ENCODE data around the gene KREMEN2. TPM values are rescaled to one million over a fixed set of nuclear protein-coding genes. Genes with fewer than 3 reads are reported as not detected.

The KREMEN2 gene
- total RNA-seq, 5 donors from 2014 or later (not counting 1 experiment from before 2014, with no cell fraction given), result 0.15 TPM; not detected in 4

DNA sequence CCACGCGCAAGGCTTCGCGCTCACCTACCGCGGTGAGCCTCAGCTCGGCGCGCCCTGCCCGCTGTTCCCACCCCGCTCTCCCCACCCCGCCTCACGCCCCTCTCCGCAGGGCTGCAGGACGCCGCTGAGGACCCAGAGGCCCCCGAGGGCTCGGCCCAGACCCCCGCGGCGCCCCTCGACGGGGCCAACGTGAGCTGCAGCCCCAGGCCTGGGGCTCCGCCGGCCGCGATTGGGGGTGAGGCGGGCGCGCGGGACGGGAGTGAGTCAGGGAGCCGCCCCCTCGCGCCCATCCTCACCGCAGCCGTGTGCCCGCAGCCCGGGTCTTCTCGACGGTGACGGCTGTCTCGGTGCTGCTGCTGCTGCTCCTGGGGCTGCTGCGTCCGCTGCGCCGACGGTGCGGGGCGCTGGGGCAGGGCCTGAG lies 3.1 kb downstream of the KREMEN2 start:
- Histone ChIP-seq H3K36me3 (ENCODE audit: control insufficient read depth in 2 of 2, extremely low read depth in 1 of 2, insufficient read depth in 1 of 2, low read length in 1 of 2) (no peaks in the 10 kb centered on the region), H3K4me3 (ENCODE audit: control insufficient read depth in 1 of 2, extremely low read depth in 1 of 2, low read length in 1 of 2) (no peak overlapping the region), H3K9me3 (no peaks in the 10 kb centered on the region), H3K27ac (ENCODE audit: low read length) (no peak overlapping the region), H3K4me1 (ENCODE audit: control insufficient read depth in 1 of 2, extremely low read depth in 1 of 2, insufficient read depth in 2 of 2, low read length in 2 of 2) (peaks cover 22 to 75% of the 10 kb centered on the region in 2 experiments), H3K27me3 (replicated peaks in 1 of 2; ENCODE audit: control insufficient read depth in 2 of 2, extremely low read depth in 1 of 2, insufficient read depth in 2 of 2, low read length in 1 of 2) (peaks cover 4 to 78% of the 10 kb centered on the region in 2 experiments)
- Mint-ChIP-seq H3K36me3 (no peaks in the 10 kb centered on the region), H3K4me3 (peak overlapping the region in 1 of 3 donors; percentile 77), H3K9me3 (no peaks in the 10 kb centered on the region), H3K27me3 (peaks cover 15 to 36% of the 10 kb centered on the region in 2 donors), H3K4me1 (peaks cover 19 to 39% (median 22%) of the 10 kb centered on the region in 3 donors), H3K27ac (no peak overlapping the region)
- ChIA-PET POLR2A (no interaction called here), CTCF (no interaction called here)
- DNase-seq (no peak), ATAC-seq (replicated peaks in 1 of 4) (no peak)
- 23% methylated on average over 39 of the region's 51 CpGs for WGBS (ENCODE audit: insufficient coverage)

DNA sequence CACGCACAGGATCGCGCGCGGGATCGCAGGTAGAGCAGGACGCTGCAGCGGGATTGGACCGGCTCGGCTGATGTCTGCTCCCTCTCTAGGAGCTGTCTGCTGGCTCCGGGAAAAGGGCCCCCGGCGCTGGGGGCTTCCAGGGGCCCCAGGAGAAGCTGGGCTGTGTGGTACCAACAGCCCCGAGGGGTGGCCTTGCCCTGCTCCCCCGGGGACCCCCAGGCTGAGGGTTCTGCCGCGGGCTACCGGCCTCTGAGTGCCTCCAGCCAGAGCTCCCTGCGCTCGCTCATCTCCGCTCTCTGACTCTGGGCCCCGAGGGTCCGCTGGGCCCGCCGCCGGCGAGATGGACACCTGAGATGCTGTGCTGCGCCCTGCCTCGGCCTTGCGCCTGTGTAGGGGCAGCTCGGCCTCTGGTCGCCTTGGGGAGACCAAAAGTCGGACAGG lies 3.7 kb downstream of the KREMEN2 start:
- Histone ChIP-seq H3K9me3 (no peaks in the 10 kb centered on the region), H3K4me1 (ENCODE audit: control insufficient read depth in 1 of 2, extremely low read depth in 1 of 2, insufficient read depth in 2 of 2, low read length in 2 of 2) (peaks cover 22 to 70% of the 10 kb centered on the region in 2 experiments), H3K27ac (ENCODE audit: low read length) (no peak overlapping the region), H3K27me3 (replicated peaks in 1 of 2; ENCODE audit: control insufficient read depth in 2 of 2, extremely low read depth in 1 of 2, insufficient read depth in 2 of 2, low read length in 1 of 2) (peaks cover 4 to 75% of the 10 kb centered on the region in 2 experiments), H3K36me3 (ENCODE audit: control insufficient read depth in 2 of 2, extremely low read depth in 1 of 2, insufficient read depth in 1 of 2, low read length in 1 of 2) (no peaks in the 10 kb centered on the region), H3K4me3 (ENCODE audit: control insufficient read depth in 1 of 2, extremely low read depth in 1 of 2, low read length in 1 of 2) (no peak overlapping the region)
- ChIA-PET POLR2A (interaction anchor here in 1 of 2 donors (0.5 kb wide), 1 partner anchor 13 kb away, joined by 4 read pairs; no protein-coding TSS in a partner anchor), CTCF (no interaction called here)
- Mint-ChIP-seq H3K27me3 (peaks cover 16 to 36% of the 10 kb centered on the region in 2 donors), H3K27ac (no peak overlapping the region), H3K9me3 (no peaks in the 10 kb centered on the region), H3K4me1 (peaks cover 19 to 37% (median 20%) of the 10 kb centered on the region in 3 donors), H3K36me3 (no peaks in the 10 kb centered on the region), H3K4me3 (peak overlapping the region; percentile 34 to 77 (median 63))
- DNase-seq (no peak), ATAC-seq (replicated peaks in 1 of 4) (no peak)
- WGBS (ENCODE audit: insufficient coverage), result 62% methylated on average over 33 of the region's 33 CpGs

DNA sequence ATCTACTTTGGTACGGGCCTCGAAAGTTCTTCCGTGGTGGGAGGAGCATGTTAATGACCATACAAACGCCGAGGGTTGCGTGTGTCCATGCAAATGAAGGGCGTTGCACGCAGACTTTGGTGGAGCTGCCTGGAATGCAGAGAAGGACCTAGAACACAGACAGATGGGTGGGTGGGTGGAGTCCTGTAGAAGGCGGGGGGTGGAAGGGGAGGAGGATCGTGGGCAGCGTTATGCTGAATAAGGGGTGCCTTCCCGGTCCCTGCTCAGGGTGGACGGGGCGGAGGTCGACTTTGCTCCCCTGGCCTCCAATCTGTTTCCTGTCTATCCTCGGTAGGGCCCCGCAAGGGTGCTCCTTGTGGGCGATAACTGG lies 4.3 kb downstream of the KREMEN2 start:
- H3K27me3 ChIP-seq (replicated peaks in 1 of 2; ENCODE audit: control insufficient read depth in 2 of 2, extremely low read depth in 1 of 2, insufficient read depth in 2 of 2, low read length in 1 of 2), result peaks cover 4 to 70% of the 10 kb centered on the region in 2 experiments
- Mint-ChIP-seq H3K4me3 (peak overlapping the region; percentile 63 to 77 (median 73)), H3K4me1 (peaks cover 19 to 35% (median 19%) of the 10 kb centered on the region in 3 donors), H3K9me3 (no peaks in the 10 kb centered on the region), H3K27me3 (peaks cover 16 to 34% of the 10 kb centered on the region in 2 donors), H3K36me3 (no peaks in the 10 kb centered on the region), H3K27ac (no peak overlapping the region)
- no peaks in the 10 kb centered on the region for H3K9me3 ChIP-seq
- peaks cover 22 to 65% of the 10 kb centered on the region in 2 experiments for H3K4me1 ChIP-seq (ENCODE audit: control insufficient read depth in 1 of 2, extremely low read depth in 1 of 2, insufficient read depth in 2 of 2, low read length in 2 of 2)
- ATAC-seq (replicated peaks in 1 of 4) (no peak), DNase-seq (no peak)
- 28% methylated on average over 18 of the region's 18 CpGs for WGBS (ENCODE audit: insufficient coverage)
- no peak overlapping the region for H3K27ac ChIP-seq (ENCODE audit: low read length)
- H3K36me3 ChIP-seq (ENCODE audit: control insufficient read depth in 2 of 2, extremely low read depth in 1 of 2, insufficient read depth in 1 of 2, low read length in 1 of 2), result no peaks in the 10 kb centered on the region
- ChIA-PET POLR2A (interaction anchor here in 1 of 2 donors (0.5 kb wide), 1 partner anchor 12 kb away, joined by 4 read pairs; no protein-coding TSS in a partner anchor), CTCF (no interaction called here)
- H3K4me3 ChIP-seq (ENCODE audit: control insufficient read depth in 1 of 2, extremely low read depth in 1 of 2, low read length in 1 of 2), result peak overlapping the region; percentile 52 to 77

DNA sequence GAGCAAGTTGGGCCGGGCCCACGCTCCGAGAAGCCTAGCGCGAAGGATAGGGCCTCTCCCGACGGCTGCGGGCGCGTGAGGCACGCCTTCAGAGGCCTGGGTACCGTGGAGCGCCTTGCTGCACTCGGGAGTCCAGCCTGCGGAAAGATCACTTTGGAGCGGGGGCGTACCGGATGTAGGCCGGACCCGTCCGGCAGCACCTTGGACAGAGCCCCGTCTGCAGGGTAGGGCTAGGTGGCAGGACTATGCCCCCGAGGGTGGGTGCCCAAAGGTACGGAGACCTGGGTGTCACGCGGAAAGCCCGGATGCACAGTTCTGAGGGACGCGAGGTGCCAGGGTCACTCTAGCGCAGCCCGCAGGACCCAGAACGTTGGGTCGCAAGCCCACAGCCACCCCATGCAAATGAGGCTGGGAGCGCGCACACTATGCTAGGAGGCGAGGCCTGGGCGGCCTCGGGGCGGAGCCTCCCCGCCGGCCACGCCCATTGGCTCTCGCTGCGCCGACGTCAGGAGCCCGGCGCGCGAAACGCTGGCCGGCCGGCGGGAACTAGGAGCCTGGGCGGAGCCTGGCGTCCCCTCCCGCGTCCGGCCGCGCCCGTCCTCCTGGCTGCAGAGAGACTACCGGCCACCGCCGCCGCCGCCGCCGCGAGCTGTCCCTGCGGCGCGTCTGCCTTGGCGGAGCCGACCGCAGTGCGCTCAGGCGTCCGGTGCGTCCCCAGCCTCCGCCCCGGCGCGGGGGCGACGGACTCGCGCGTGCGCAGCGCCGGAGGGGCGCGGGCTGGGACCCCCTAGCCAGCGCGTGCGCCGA lies 4.9 kb downstream of the KREMEN2 start, which contains the start of gene PAQR4:
TSS of gene PAQR4 (plus strand) at position 611 of the 807 bp plus-strand sequence. CDS start 327 bp downstream, outside the sequence.
- ATAC-seq (replicated peaks in 1 of 4), result peak; percentile 79 to 81 (median 80)
- 3% methylated on average over 98 of the region's 98 CpGs for WGBS (ENCODE audit: insufficient coverage)

DNA sequence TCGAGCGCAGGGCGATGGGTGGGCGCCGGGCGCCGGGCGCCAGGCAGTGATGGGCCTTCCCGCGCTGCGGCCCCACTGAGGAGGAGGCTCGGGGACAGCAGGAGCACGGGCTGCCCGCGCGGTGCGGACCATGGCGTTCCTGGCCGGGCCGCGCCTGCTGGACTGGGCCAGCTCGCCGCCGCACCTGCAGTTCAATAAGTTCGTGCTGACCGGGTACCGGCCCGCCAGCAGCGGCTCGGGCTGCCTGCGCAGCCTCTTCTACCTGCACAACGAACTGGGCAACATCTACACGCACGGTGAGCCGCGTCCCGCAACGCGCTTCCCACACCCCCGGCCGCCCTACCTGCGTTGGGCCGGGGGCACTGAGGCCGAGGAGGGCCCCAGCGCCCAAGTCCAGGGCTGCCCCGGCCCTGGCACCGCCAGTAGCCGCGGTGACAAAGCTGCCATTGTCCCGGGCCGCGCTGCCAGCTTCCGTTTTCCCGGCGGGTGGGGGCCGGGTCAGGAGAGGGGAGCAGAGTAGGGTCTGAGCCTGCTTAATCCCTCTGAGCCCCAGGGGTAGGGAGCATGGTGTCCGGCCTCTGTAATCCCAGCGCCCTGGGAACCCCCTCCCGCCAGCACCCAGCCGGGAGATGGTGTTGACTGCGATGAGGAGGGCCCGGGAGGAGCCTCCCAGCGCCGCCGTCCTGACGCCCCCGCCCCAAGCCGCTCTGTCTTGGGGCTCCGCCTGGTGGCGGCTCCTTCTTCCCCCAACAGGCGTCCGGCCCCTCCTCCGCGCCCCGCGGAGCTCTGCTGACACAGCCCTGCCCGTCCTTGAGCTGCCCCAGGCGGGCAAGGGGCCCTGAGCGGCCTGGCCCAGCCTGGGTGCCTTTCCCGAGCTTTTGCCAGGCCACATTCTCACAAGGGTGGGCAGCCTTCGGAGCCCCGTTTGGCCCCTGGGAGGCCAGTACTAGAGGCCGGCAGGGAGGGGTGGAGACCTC lies 5.8 kb downstream of the KREMEN2 start:
- H3K27me3 ChIP-seq (replicated peaks in 1 of 2; ENCODE audit: control insufficient read depth in 2 of 2, extremely low read depth in 1 of 2, insufficient read depth in 2 of 2, low read length in 1 of 2), result peaks cover 4 to 55% of the 10 kb centered on the region in 2 experiments
- H3K4me3 Mint-ChIP-seq, result peak overlapping the region; percentile 46 to 77 (median 67)
- H3K4me3 ChIP-seq (ENCODE audit: control insufficient read depth in 1 of 2, extremely low read depth in 1 of 2, low read length in 1 of 2), result peak overlapping the region; percentile 54 to 77
- peaks cover 10 to 30% (median 14%) of the 10 kb centered on the region in 3 donors for H3K4me1 Mint-ChIP-seq
- no peaks in the 10 kb centered on the region for H3K9me3 ChIP-seq
- no peak overlapping the region for H3K27ac Mint-ChIP-seq
- H3K36me3 Mint-ChIP-seq, result no peaks in the 10 kb centered on the region
- ChIA-PET POLR2A (interaction anchor here in 1 of 2 donors (0.7 kb wide), 1 partner anchor 33 kb away, joined by 6 read pairs; no protein-coding TSS in a partner anchor), CTCF (interaction anchor here (0.7 to 0.8 kb wide), 3 partner anchors 59 to 493 kb away, joined by 3 to 6 read pairs (median 3); no protein-coding TSS in a partner anchor)
- ATAC-seq (replicated peaks in 1 of 4), result peak; percentile 28 to 64 (median 48)
- no peak overlapping the region for H3K27ac ChIP-seq (ENCODE audit: low read length)
- H3K4me1 ChIP-seq (ENCODE audit: control insufficient read depth in 1 of 2, extremely low read depth in 1 of 2, insufficient read depth in 2 of 2, low read length in 2 of 2), result peaks cover 12 to 50% of the 10 kb centered on the region in 2 experiments
- no peaks in the 10 kb centered on the region for H3K36me3 ChIP-seq (ENCODE audit: control insufficient read depth in 2 of 2, extremely low read depth in 1 of 2, insufficient read depth in 1 of 2, low read length in 1 of 2)
- H3K27me3 Mint-ChIP-seq, result peaks cover 13 to 26% of the 10 kb centered on the region in 2 donors
- peak in 34 of 35 experiments; percentile 26 to 76 (median 56) for DNase-seq
- 1% methylated on average over 65 of the region's 83 CpGs for WGBS (ENCODE audit: insufficient coverage)
- H3K9me3 Mint-ChIP-seq, result no peaks in the 10 kb centered on the region

More for the DNA sequence above, 4.9 kb downstream of the KREMEN2 start, which contains the start of gene PAQR4:
- peaks cover 14 to 32% (median 16%) of the 10 kb centered on the region in 3 donors for H3K4me1 Mint-ChIP-seq
- no peaks in the 10 kb centered on the region for H3K36me3 Mint-ChIP-seq
- H3K4me3 ChIP-seq (ENCODE audit: control insufficient read depth in 1 of 2, extremely low read depth in 1 of 2, low read length in 1 of 2), result peak within 1 kb of the TSS; percentile 54 to 77
- ChIA-PET POLR2A (no interaction called here), CTCF (interaction anchor here (0.7 to 0.8 kb wide), 2 partner anchors 59 to 113 kb away, joined by 3 to 6 read pairs; no protein-coding TSS in a partner anchor)
- peak within 1 kb of the TSS; percentile 63 to 77 (median 73) for H3K4me3 Mint-ChIP-seq
- H3K9me3 Mint-ChIP-seq, result no peaks in the 10 kb centered on the region
- H3K36me3 ChIP-seq (ENCODE audit: control insufficient read depth in 2 of 2, extremely low read depth in 1 of 2, insufficient read depth in 1 of 2, low read length in 1 of 2), result no peaks in the 10 kb centered on the region
- no peak within 1 kb of the TSS for H3K27ac Mint-ChIP-seq
- DNase-seq, result peak; percentile 25 to 87 (median 58)
- H3K4me1 ChIP-seq (ENCODE audit: control insufficient read depth in 1 of 2, extremely low read depth in 1 of 2, insufficient read depth in 2 of 2, low read length in 2 of 2), result peaks cover 18 to 59% of the 10 kb centered on the region in 2 experiments
- peaks cover 16 to 31% of the 10 kb centered on the region in 2 donors for H3K27me3 Mint-ChIP-seq
- no peaks in the 10 kb centered on the region for H3K9me3 ChIP-seq
- no peak within 1 kb of the TSS for H3K27ac ChIP-seq (ENCODE audit: low read length)
- peaks cover 4 to 64% of the 10 kb centered on the region in 2 experiments for H3K27me3 ChIP-seq (replicated peaks in 1 of 2; ENCODE audit: control insufficient read depth in 2 of 2, extremely low read depth in 1 of 2, insufficient read depth in 2 of 2, low read length in 1 of 2)

Data from T-cell (primary cell).